ENCODE data around the gene ZNF581. TPM values are rescaled to one million over a fixed set of nuclear protein-coding genes. Genes with fewer than 3 reads are reported as not detected.
A peak's percentile ranks its signal among the peaks of the same experiment; 100 is the strongest.

Gene ZNF581
- polyA plus RNA-seq, 3 donors = 25.1 to 31.6 (median 29.4) TPM

- no peaks in the 10 kb centered on the region for H3K9me3 ChIP-seq (replicated peaks in 1 of 2; ENCODE audit: control insufficient read depth in 1 of 2, insufficient read depth in 1 of 2, low read length in 2 of 2)
- Mint-ChIP-seq H3K36me3 (peaks cover 58 to 75% of the 10 kb centered on the region in 2 donors), H3K4me3 (no peak overlapping the region), H3K27me3 (ENCODE audit: low read depth in 3 of 3) (no peaks in the 10 kb centered on the region), H3K4me1 (peaks cover 32% of the 10 kb centered on the region), H3K9me3 (peaks cover 0 to 2% (median 0%) of the 10 kb centered on the region in 7 donors), H3K27ac (peak overlapping the region in 5 of 7 donors; percentile 25 to 79 (median 49))
- intact Hi-C loops (cut with micrococcal nuclease) = no loop called here
- H3K36me3 ChIP-seq (replicated peaks in 1 of 2; ENCODE audit: control insufficient read depth in 1 of 2, insufficient read depth in 2 of 2, low read length in 2 of 2) = peaks cover 44 to 57% of the 10 kb centered on the region in 2 donors
- H3K79me2 ChIP-seq (ENCODE audit: insufficient read depth, low read length) = peaks cover 87% of the 10 kb centered on the region
- peaks cover 86% of the 10 kb centered on the region for H4K20me1 ChIP-seq (ENCODE audit: insufficient read depth, low read length)
- H3K4me2 ChIP-seq (replicated peaks; ENCODE audit: extremely low read depth, low read length, poor library complexity, severe bottlenecking) = no peak overlapping the region
- TF ChIP-seq CTCF (IDR thresholded peaks at IDR 0.05) = no peak
- no peak overlapping the region for H2AFZ ChIP-seq (ENCODE audit: insufficient read depth, low read depth, low read length, poor library complexity, severe bottlenecking)
- H3K27ac ChIP-seq (ENCODE audit: low read depth in 1 of 2, low read length in 2 of 2) = no peak overlapping the region
- H3K4me3 ChIP-seq (replicated peaks in 1 of 3; ENCODE audit: low read depth in 2 of 3, low read length in 3 of 3) = no peak overlapping the region
- no CpG with 5 or more reads among the region's 5 CpGs for WGBS (ENCODE audit: insufficient coverage)
- H3K27me3 ChIP-seq (ENCODE audit: control insufficient read depth in 2 of 2, insufficient read depth in 2 of 2, low read length in 2 of 2) = no peaks in the 10 kb centered on the region
- H3K9ac ChIP-seq (ENCODE audit: insufficient read depth, low read length, poor library complexity, severe bottlenecking) = no peak overlapping the region
- H3K4me1 ChIP-seq (ENCODE audit: control insufficient read depth in 1 of 2, insufficient read depth in 2 of 2, low read length in 2 of 2) = peaks cover 25% of the 10 kb centered on the region in 2 donors
- DNase-seq = no peak
These were observed 29.0 kb downstream of the ZNF581 start for GRCh38 chr19:55672418-55672817.

- H3K4me3 ChIP-seq (replicated peaks in 1 of 3; ENCODE audit: low read depth in 2 of 3, low read length in 3 of 3) = no peak overlapping the region
- no peak overlapping the region for H3K4me2 ChIP-seq (replicated peaks; ENCODE audit: extremely low read depth, low read length, poor library complexity, severe bottlenecking)
- peaks cover 35% of the 10 kb centered on the region in 2 donors for H3K4me1 ChIP-seq (ENCODE audit: control insufficient read depth in 1 of 2, insufficient read depth in 2 of 2, low read length in 2 of 2)
- H2AFZ ChIP-seq (ENCODE audit: insufficient read depth, low read depth, low read length, poor library complexity, severe bottlenecking) = no peak overlapping the region
- Mint-ChIP-seq H3K4me3 (no peak overlapping the region), H3K4me1 (peaks cover 41% of the 10 kb centered on the region), H3K27ac (peak overlapping the region; percentile 60 to 91 (median 85)), H3K36me3 (peaks cover 54 to 67% of the 10 kb centered on the region in 2 donors), H3K27me3 (ENCODE audit: low read depth in 3 of 3) (no peaks in the 10 kb centered on the region), H3K9me3 (peaks cover 0 to 2% (median 0%) of the 10 kb centered on the region in 7 donors)
- 100% methylated on average over 1 of the region's 9 CpGs for WGBS (ENCODE audit: insufficient coverage)
- H3K27me3 ChIP-seq (ENCODE audit: control insufficient read depth in 2 of 2, insufficient read depth in 2 of 2, low read length in 2 of 2) = no peaks in the 10 kb centered on the region
- no peak overlapping the region for H3K9ac ChIP-seq (ENCODE audit: insufficient read depth, low read length, poor library complexity, severe bottlenecking)
- H4K20me1 ChIP-seq (ENCODE audit: insufficient read depth, low read length) = peaks cover 81% of the 10 kb centered on the region
- intact Hi-C loops (cut with micrococcal nuclease) = no loop called here
- H3K27ac ChIP-seq (ENCODE audit: low read depth in 1 of 2, low read length in 2 of 2) = peak overlapping the region; percentile 35 to 58
- TF ChIP-seq CTCF (IDR thresholded peaks at IDR 0.05) = no peak
- no peak for DNase-seq
- peaks cover 86% of the 10 kb centered on the region for H3K79me2 ChIP-seq (ENCODE audit: insufficient read depth, low read length)
- H3K36me3 ChIP-seq (replicated peaks in 1 of 2; ENCODE audit: control insufficient read depth in 1 of 2, insufficient read depth in 2 of 2, low read length in 2 of 2) = peaks cover 36 to 49% of the 10 kb centered on the region in 2 donors
- no peaks in the 10 kb centered on the region for H3K9me3 ChIP-seq (replicated peaks in 1 of 2; ENCODE audit: control insufficient read depth in 1 of 2, insufficient read depth in 1 of 2, low read length in 2 of 2)
These were observed 30.0 kb downstream of the ZNF581 start for GRCh38 chr19:55673465-55673864.

Data from CD14-positive monocyte (primary cell).